ENCODE measurements around the gene ACOT6.

The ACOT6 gene

GRCh38 chr14:73613046-73613383 is 698 bp downstream of the ACOT6 start:
- DNase-seq (ENCODE audit: low read depth): no peak
- TF ChIP-seq, protein P1, sequence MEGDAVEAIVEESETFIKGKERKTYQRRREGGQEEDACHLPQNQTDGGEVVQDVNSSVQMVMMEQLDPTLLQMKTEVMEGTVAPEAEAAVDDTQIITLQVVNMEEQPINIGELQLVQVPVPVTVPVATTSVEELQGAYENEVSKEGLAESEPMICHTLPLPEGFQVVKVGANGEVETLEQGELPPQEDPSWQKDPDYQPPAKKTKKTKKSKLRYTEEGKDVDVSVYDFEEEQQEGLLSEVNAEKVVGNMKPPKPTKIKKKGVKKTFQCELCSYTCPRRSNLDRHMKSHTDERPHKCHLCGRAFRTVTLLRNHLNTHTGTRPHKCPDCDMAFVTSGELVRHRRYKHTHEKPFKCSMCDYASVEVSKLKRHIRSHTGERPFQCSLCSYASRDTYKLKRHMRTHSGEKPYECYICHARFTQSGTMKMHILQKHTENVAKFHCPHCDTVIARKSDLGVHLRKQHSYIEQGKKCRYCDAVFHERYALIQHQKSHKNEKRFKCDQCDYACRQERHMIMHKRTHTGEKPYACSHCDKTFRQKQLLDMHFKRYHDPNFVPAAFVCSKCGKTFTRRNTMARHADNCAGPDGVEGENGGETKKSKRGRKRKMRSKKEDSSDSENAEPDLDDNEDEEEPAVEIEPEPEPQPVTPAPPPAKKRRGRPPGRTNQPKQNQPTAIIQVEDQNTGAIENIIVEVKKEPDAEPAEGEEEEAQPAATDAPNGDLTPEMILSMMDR (conservative IDR thresholded peaks at IDR 0.05; ENCODE audit: low read length): no peak
- peak overlapping the region; percentile 61 for H3K4me3 ChIP-seq (ENCODE audit: low read length)

DNA sequence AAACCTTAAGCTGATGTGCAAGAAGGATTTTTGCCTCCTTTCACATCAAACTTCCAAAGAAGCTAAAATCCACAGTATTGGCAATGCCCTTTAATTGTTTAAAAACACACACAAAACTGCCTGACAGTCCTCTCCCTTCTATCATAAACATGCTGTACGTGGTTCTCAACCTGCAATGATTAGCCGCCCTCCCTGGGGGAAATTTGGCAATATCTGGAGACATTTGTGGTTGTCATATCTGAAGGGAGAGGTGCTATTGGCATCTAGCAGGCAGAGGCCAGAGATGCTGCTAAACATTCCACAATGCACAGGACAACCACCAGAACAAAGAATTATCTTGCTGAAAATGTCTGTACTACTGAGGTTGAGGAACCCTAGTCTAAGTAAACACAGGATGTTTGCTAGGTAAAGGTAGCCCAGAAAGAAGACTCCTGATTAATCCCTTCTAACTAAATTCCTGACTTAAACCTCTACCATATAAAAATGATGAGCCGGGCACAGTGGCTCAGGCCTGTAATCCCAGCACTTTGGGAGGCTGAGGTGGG is 1.2 kb downstream of the ACOT6 start:
- TF ChIP-seq, protein P1 (conservative IDR thresholded peaks at IDR 0.05; ENCODE audit: low read length): no peak
- H3K4me3 ChIP-seq (ENCODE audit: low read length): no peak overlapping the region
- no peak for DNase-seq (ENCODE audit: low read depth)

- H3K4me3 ChIP-seq (ENCODE audit: low read length): no peak overlapping the region
- no peak for DNase-seq (ENCODE audit: low read depth)
- TF ChIP-seq, protein P1 (conservative IDR thresholded peaks at IDR 0.05; ENCODE audit: low read length): no peak
These were observed 4.5 kb downstream of the ACOT6 start for GRCh38 chr14:73616831-73617230.

GRCh38 chr14:73619524-73619923 is 7.2 kb downstream of the ACOT6 start:
- TF ChIP-seq, protein P1 (conservative IDR thresholded peaks at IDR 0.05; ENCODE audit: low read length): no peak
- no peak overlapping the region for H3K4me3 ChIP-seq (ENCODE audit: low read length)
- DNase-seq (ENCODE audit: low read depth): no peak

DNA sequence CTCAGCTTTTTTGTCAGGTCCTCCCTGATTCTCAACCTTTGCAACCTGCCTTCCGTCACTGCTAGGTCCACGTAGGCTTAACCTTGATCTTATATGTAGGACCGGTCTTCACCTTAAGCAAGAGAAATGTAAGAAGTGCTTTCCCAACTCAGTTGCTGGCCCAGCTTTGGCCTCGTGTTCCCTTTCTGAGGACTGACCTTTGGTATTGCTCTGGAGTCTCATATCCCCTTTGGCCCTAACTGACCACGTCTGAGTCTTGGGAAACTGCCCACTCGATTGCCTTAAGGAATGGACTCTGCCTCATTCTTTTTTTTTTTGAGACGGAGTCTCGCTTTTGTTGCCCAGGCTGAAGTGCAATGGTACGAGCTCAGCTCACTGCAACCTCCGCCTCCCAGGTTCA is 8.0 kb downstream of the ACOT6 start:
- no peak for DNase-seq (ENCODE audit: low read depth)
- H3K4me3 ChIP-seq (ENCODE audit: low read length): no peak overlapping the region
- TF ChIP-seq, protein P1 (conservative IDR thresholded peaks at IDR 0.05; ENCODE audit: low read length): no peak

- DNase-seq (ENCODE audit: low read depth): no peak
- TF ChIP-seq, protein P1 (conservative IDR thresholded peaks at IDR 0.05; ENCODE audit: low read length): no peak
- H3K4me3 ChIP-seq (ENCODE audit: low read length): no peak overlapping the region
These were observed 11.3 kb downstream of the ACOT6 start for GRCh38 chr14:73623504-73624054.

DNA sequence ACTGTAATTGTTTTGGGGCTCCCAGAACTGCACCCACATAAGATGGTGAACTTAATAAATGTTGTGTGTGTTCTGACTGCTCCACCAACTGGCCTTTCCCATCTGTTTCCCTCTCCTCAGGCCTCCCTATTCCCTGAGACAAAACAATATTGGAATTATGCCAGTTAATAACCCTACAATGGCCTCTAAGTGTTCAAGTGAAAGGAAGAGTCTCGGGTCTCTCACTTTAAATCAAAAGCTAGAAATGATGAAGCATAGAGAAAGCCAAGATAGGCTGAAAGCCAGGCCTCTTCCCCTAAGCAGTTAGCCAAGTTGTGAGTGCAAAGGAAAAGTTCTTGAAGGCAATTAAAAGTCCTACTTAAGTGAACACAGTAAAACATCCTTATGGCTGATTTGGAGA is 13.4 kb downstream of the ACOT6 start:
- DNase-seq (ENCODE audit: low read depth): no peak
- no peak overlapping the region for H3K4me3 ChIP-seq (ENCODE audit: low read length)
- TF ChIP-seq, protein P1 (conservative IDR thresholded peaks at IDR 0.05; ENCODE audit: low read length): no peak

Measured in AG10803 (cell line).